ENCODE measurements around the gene PALS1.
A peak's percentile ranks its signal among the peaks of the same experiment; 100 is the strongest.

The PALS1 gene

DNA sequence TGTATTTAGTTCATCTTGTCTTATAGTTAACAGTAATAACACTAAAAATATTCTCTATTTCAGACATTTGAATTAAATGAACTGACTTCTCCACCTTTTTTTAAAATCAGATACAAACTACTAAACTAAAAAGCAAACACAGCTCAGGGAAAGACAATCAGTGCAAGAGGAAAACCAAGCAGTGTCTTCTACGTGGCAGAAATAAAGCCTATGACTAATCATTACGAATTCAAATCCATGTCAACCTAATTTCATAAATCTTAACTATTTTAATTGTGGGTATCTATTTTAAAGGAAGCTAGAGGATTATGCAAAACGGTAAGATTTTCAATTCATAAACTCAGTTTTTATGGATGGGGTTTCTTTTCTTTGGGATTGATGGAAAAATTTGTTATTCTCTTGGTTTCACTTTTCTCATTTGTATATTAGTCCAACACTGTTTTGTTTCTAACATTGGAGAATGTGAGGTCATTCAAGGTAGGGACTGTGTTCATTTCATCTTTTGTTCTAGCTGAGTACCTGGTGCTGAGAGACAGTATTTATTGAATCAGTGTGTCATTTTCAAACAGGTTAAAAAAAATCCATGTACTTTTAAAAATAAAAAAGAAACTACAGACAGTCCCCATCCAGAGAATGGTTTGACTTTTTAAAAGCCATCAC lies 12.8 kb upstream of the PALS1 start:
- no peak overlapping the region for H3K4me3 ChIP-seq (ENCODE audit: insufficient read depth, low read depth, low read length)
- H3K27ac ChIP-seq (ENCODE audit: insufficient read depth, low read depth, low read length, poor library complexity, severe bottlenecking) = no peak overlapping the region
- WGBS, 2 experiments = 91% methylated on average over 3 of the region's 3 CpGs; no CpG with 5 or more reads in 1 of the 2 experiments
- H3K36me3 ChIP-seq (ENCODE audit: control insufficient read depth, insufficient read depth, low read length) = no peaks in the 10 kb centered on the region
- H3K9me3 ChIP-seq (ENCODE audit: control insufficient read depth, low read length) = no peaks in the 10 kb centered on the region
- H3K4me1 ChIP-seq (ENCODE audit: control insufficient read depth, insufficient read depth, low read length) = no peaks in the 10 kb centered on the region
- no peaks in the 10 kb centered on the region for H3K27me3 ChIP-seq (ENCODE audit: control insufficient read depth, insufficient read depth, low read length, poor library complexity, severe bottlenecking)

DNA sequence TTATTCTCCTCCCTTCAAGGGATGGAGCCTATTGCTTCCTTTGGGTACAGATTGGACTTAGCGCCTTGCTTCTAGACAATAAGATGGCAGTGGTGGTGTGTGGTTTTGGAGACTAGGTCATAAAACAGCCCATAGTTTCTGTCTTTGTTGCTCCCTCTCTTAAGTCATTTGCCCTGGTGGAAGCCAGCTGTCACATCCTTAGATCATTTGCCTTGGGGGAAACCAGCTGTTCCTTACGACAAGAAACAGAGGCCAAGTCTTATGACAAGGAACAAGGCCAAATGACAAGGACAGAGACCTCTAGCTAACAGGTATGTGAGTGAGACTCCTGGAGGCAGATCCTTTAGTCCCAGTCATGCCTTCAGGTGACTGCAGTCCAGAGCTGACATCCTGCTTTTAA lies 9.2 kb upstream of the PALS1 start:
- 90 to 94% methylated on average over 2 of the region's 2 CpGs for WGBS, 2 experiments
- H3K27ac ChIP-seq (ENCODE audit: insufficient read depth, low read depth, low read length, poor library complexity, severe bottlenecking) = no peak overlapping the region
- H3K27me3 ChIP-seq (ENCODE audit: control insufficient read depth, insufficient read depth, low read length, poor library complexity, severe bottlenecking) = no peaks in the 10 kb centered on the region
- no peaks in the 10 kb centered on the region for H3K4me1 ChIP-seq (ENCODE audit: control insufficient read depth, insufficient read depth, low read length)
- H3K9me3 ChIP-seq (ENCODE audit: control insufficient read depth, low read length) = no peaks in the 10 kb centered on the region
- H3K36me3 ChIP-seq (ENCODE audit: control insufficient read depth, insufficient read depth, low read length) = no peaks in the 10 kb centered on the region
- no peak overlapping the region for H3K4me3 ChIP-seq (ENCODE audit: insufficient read depth, low read depth, low read length)

GRCh38 chr14:67232621-67233020 lies 8.6 kb upstream of the PALS1 start:
- Histone ChIP-seq H3K4me1 (ENCODE audit: control insufficient read depth, insufficient read depth, low read length) (no peaks in the 10 kb centered on the region), H3K4me3 (ENCODE audit: insufficient read depth, low read depth, low read length) (no peak overlapping the region), H3K27me3 (ENCODE audit: control insufficient read depth, insufficient read depth, low read length, poor library complexity, severe bottlenecking) (no peaks in the 10 kb centered on the region), H3K36me3 (ENCODE audit: control insufficient read depth, insufficient read depth, low read length) (no peaks in the 10 kb centered on the region), H3K9me3 (ENCODE audit: control insufficient read depth, low read length) (no peaks in the 10 kb centered on the region), H3K27ac (ENCODE audit: insufficient read depth, low read depth, low read length, poor library complexity, severe bottlenecking) (no peak overlapping the region)
- 89 to 91% methylated on average over 2 of the region's 2 CpGs for WGBS, 2 experiments

- WGBS, 2 experiments = 86% methylated on average over 1 of the region's 1 CpG; no CpG with 5 or more reads in 1 of the 2 experiments
Measured at GRCh38 chr14:67237591-67237990, 3.6 kb upstream of the PALS1 start.

GRCh38 chr14:67239582-67239981 lies 1.7 kb upstream of the PALS1 start:
- WGBS, 2 experiments = 90 to 93% methylated on average over 14 of the region's 14 CpGs

More at GRCh38 chr14:67237591-67237990, 3.6 kb upstream of the PALS1 start:
- Histone ChIP-seq H3K4me1 (ENCODE audit: control insufficient read depth, insufficient read depth, low read length) (no peaks in the 10 kb centered on the region), H3K36me3 (ENCODE audit: control insufficient read depth, insufficient read depth, low read length) (no peaks in the 10 kb centered on the region), H3K27me3 (ENCODE audit: control insufficient read depth, insufficient read depth, low read length, poor library complexity, severe bottlenecking) (peaks cover 22% of the 10 kb centered on the region), H3K9me3 (ENCODE audit: control insufficient read depth, low read length) (no peaks in the 10 kb centered on the region), H3K27ac (ENCODE audit: insufficient read depth, low read depth, low read length, poor library complexity, severe bottlenecking) (no peak overlapping the region), H3K4me3 (ENCODE audit: insufficient read depth, low read depth, low read length) (no peak overlapping the region)

DNA sequence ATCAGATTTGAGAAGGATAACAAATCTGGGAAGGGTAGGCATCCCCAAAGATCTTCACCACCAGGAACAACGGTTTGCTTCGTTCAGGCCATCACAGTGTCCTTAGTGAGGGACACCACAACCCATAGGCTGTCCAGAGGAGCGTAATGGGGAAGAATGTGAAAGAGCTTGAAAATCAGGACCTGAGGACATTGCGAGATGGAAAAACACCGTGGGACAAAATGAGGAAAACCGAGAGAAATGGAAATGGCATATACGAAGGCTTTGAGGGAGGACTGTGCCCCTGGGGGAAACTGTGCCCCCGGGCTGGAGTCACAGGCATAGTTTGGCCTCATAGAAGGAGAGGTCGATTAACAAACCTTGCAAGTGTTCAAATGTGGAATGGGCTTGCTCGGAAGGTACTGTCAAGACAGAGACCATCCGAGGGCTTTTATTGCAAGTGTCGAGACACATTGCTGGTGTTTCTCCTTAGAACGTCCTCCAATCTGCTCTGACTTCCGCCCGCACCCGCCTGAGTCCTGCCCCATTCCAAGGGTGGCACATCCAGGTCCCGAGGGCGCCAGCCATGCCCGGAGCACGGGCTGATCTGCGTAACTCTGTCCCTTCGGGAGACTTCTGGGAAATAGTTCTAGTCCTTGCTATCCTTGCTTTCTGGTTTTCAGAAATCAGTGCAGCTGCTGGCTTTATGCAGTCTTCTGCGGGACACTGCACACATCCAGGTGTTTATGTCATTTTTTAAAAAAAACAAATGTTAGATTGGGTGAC lies 885 bp upstream of the PALS1 start:
- Histone ChIP-seq H3K27ac (ENCODE audit: insufficient read depth, low read depth, low read length, poor library complexity, severe bottlenecking) (no peak overlapping the region), H3K4me1 (ENCODE audit: control insufficient read depth, insufficient read depth, low read length) (no peaks in the 10 kb centered on the region), H3K27me3 (ENCODE audit: control insufficient read depth, insufficient read depth, low read length, poor library complexity, severe bottlenecking) (peaks cover 22% of the 10 kb centered on the region), H3K4me3 (ENCODE audit: insufficient read depth, low read depth, low read length) (peak overlapping the region; percentile 84), H3K9me3 (ENCODE audit: control insufficient read depth, low read length) (no peaks in the 10 kb centered on the region), H3K36me3 (ENCODE audit: control insufficient read depth, insufficient read depth, low read length) (no peaks in the 10 kb centered on the region)
- 34% methylated on average over 23 of the region's 23 CpGs for WGBS, 2 experiments

More at GRCh38 chr14:67239582-67239981, 1.7 kb upstream of the PALS1 start:
- no peak overlapping the region for H3K27ac ChIP-seq (ENCODE audit: insufficient read depth, low read depth, low read length, poor library complexity, severe bottlenecking)
- no peaks in the 10 kb centered on the region for H3K36me3 ChIP-seq (ENCODE audit: control insufficient read depth, insufficient read depth, low read length)
- H3K4me3 ChIP-seq (ENCODE audit: insufficient read depth, low read depth, low read length) = no peak overlapping the region
- peaks cover 22% of the 10 kb centered on the region for H3K27me3 ChIP-seq (ENCODE audit: control insufficient read depth, insufficient read depth, low read length, poor library complexity, severe bottlenecking)
- no peaks in the 10 kb centered on the region for H3K4me1 ChIP-seq (ENCODE audit: control insufficient read depth, insufficient read depth, low read length)
- no peaks in the 10 kb centered on the region for H3K9me3 ChIP-seq (ENCODE audit: control insufficient read depth, low read length)

DNA sequence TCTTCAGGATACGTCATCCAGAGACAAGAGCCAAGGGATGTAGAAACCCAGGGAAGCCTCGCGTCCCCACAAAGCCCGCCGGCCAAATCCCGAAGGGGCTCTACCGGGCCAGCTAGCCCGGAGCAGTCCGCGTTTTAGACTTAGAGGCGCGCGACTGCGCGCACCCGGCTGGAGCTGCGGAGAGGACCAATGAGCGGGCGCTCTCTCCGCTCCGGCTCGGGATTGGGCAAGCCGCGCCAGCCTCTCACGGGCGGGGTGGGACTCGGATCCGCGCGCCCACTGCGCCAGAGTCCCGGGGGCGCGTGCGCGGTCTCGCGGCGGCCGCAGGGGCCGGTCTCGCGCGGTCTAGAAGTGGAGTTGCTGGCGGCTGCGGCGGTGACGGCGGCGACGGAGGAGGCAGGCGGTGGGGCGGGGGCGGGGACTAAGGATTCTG lies 241 bp upstream of the PALS1 start:
- Histone ChIP-seq H3K4me3 (ENCODE audit: insufficient read depth, low read depth, low read length) (peak overlapping the region; percentile 84), H3K4me1 (ENCODE audit: control insufficient read depth, insufficient read depth, low read length) (no peaks in the 10 kb centered on the region), H3K27me3 (ENCODE audit: control insufficient read depth, insufficient read depth, low read length, poor library complexity, severe bottlenecking) (peaks cover 22% of the 10 kb centered on the region), H3K27ac (ENCODE audit: insufficient read depth, low read depth, low read length, poor library complexity, severe bottlenecking) (peak overlapping the region; percentile 99), H3K36me3 (ENCODE audit: control insufficient read depth, insufficient read depth, low read length) (no peaks in the 10 kb centered on the region), H3K9me3 (ENCODE audit: control insufficient read depth, low read length) (no peaks in the 10 kb centered on the region)
- WGBS, 2 experiments = 0% methylated on average over 54 of the region's 54 CpGs

DNA sequence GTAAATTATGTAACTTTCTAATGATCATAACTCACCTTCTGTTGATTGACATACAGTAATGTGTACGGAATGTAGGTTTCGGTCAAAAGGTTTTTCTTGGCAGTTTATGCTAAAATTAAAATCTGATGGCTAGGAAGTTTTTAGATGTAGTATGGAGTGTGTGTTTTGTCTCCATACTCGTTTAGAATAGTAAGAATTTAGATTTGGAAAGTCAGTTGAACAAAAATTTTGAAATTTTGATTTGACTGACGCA lies 859 bp downstream of the PALS1 start:
- Histone ChIP-seq H3K36me3 (ENCODE audit: control insufficient read depth, insufficient read depth, low read length) (no peaks in the 10 kb centered on the region), H3K27ac (ENCODE audit: insufficient read depth, low read depth, low read length, poor library complexity, severe bottlenecking) (peak overlapping the region; percentile 99), H3K27me3 (ENCODE audit: control insufficient read depth, insufficient read depth, low read length, poor library complexity, severe bottlenecking) (peaks cover 22% of the 10 kb centered on the region), H3K9me3 (ENCODE audit: control insufficient read depth, low read length) (no peaks in the 10 kb centered on the region), H3K4me3 (ENCODE audit: insufficient read depth, low read depth, low read length) (peak overlapping the region; percentile 84), H3K4me1 (ENCODE audit: control insufficient read depth, insufficient read depth, low read length) (no peaks in the 10 kb centered on the region)
- 8 to 11% methylated on average over 3 to 4 of the region's 4 CpGs for WGBS, 2 experiments

DNA sequence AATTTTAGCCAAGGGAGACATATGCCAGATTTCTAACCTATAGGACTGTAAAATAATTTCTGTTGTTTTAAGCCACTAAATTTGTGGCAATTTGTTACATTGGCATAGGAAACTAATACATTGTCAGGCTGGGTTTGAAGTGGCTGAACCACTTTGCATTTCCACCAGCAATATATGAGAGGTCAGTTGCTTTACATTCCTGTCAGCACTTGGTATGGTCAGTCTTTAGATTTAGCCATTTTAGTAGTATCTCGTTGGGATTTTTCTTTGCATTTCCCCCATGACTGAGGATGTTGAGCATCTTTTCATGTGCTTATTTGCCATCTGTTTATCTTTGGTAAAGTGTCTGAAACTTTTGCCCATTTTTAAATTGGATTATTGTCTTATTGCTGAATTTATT lies 3.9 kb downstream of the PALS1 start:
- no peaks in the 10 kb centered on the region for H3K9me3 ChIP-seq (ENCODE audit: control insufficient read depth, low read length)
- no peaks in the 10 kb centered on the region for H3K36me3 ChIP-seq (ENCODE audit: control insufficient read depth, insufficient read depth, low read length)
- peaks cover 5% of the 10 kb centered on the region for H3K27me3 ChIP-seq (ENCODE audit: control insufficient read depth, insufficient read depth, low read length, poor library complexity, severe bottlenecking)
- WGBS, 2 experiments = 95 to 100% methylated on average over 1 of the region's 1 CpG
- no peaks in the 10 kb centered on the region for H3K4me1 ChIP-seq (ENCODE audit: control insufficient read depth, insufficient read depth, low read length)
- no peak overlapping the region for H3K4me3 ChIP-seq (ENCODE audit: insufficient read depth, low read depth, low read length)
- H3K27ac ChIP-seq (ENCODE audit: insufficient read depth, low read depth, low read length, poor library complexity, severe bottlenecking) = no peak overlapping the region

GRCh38 chr14:67251573-67252226 lies 10.5 kb downstream of the PALS1 start:
- WGBS, 2 experiments = 89 to 93% methylated on average over 2 of the region's 2 CpGs
- Histone ChIP-seq H3K4me1 (ENCODE audit: control insufficient read depth, insufficient read depth, low read length) (no peaks in the 10 kb centered on the region), H3K27me3 (ENCODE audit: control insufficient read depth, insufficient read depth, low read length, poor library complexity, severe bottlenecking) (no peaks in the 10 kb centered on the region), H3K27ac (ENCODE audit: insufficient read depth, low read depth, low read length, poor library complexity, severe bottlenecking) (no peak overlapping the region), H3K9me3 (ENCODE audit: control insufficient read depth, low read length) (no peaks in the 10 kb centered on the region), H3K4me3 (ENCODE audit: insufficient read depth, low read depth, low read length) (no peak overlapping the region), H3K36me3 (ENCODE audit: control insufficient read depth, insufficient read depth, low read length) (no peaks in the 10 kb centered on the region)

All from ectodermal cell (in vitro differentiated cells).